SK-N-SH (cell line): ENCODE data around the gene RHBG.
A peak's percentile ranks its signal among the peaks of the same experiment; 100 is the strongest.

Experiments
- CTCF ChIP-seq: fragments of 200-600 bp; sonication (generic); IDR thresholded peaks from 2 replicates; pipeline ENCODE4 v1.6.1; 2017; ENCODE audit warnings: antibody characterized with exemption, mild to moderate bottlenecking, moderate library complexity
- EP300 ChIP-seq, 2 experiments: IDR thresholded peaks; 2 replicates each; pipeline versions ENCODE4 v1.4.0 to v1.6.1; 2012; ENCODE audit warnings: borderline replicate concordance in 1 of 2, low read depth in 1 of 2, low read length in 1 of 2

GRCh38 chr1:156419854-156420204 lies 50.8 kb downstream of the RHBG start:
- TF ChIP-seq EP300 (IDR thresholded peaks at IDR 0.05; ENCODE audit: borderline replicate concordance in 1 of 2, low read depth in 1 of 2, low read length in 1 of 2) (no peak), CTCF (peak; percentile 38)
